Dermis lymphatic vessel endothelial cell (primary cell): ENCODE data around the gene PFKL. TPM values are rescaled to one million over a fixed set of nuclear protein-coding genes. Genes with fewer than 3 reads are reported as not detected.

Experiments used
- total RNA-seq: library from RNA; depleted of rRNA; stranded (reverse); fragments of >200 nt; gene quantifications from 2 replicates; pipeline ENCODE4 v1.2.1, GENCODE V29; 2014

The PFKL gene
- 235 and 327 TPM in 2 replicates for total RNA-seq

DNA sequence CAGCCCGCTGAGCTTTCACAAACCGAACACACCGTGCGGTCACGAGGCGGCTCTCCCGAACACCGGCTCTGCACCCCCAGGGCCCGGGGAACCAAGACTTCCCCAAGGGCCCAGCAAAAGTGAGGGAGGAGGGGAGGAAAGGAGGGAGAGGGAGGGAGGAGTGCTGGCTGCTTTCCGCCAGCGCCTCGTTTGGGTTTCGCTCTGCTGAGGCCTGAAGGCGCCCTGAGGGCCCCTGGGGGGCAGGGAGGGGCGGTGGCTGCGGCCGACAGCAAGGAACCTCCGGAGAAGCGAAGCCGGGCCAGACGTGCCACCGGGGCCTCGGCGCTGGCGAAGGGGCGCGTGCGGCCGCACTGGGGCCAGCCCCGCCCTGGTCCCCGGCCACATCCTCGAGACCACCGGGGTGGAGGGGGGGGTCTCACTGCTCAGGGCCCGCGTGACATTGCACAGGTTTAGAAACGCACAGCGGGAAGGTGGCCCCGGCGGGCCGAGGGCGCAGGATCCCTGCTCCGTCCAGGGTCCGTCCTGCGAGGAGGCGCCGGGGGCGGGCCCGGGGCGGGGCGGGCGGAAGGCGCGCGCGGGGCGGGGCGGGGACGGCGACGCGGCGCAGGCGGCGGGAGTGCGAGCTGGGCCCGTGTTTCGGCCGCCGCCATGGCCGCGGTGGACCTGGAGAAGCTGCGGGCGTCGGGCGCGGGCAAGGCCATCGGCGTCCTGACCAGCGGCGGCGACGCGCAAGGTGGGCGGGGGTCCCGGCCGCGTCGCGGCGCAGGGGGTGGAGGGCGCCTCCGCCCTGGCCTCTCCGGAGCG is at the start of gene PFKL:
TSS of gene PFKL (plus strand) at position 596 of the 804 bp plus-strand sequence. CDS start at position 649, 53 bp downstream.

DNA sequence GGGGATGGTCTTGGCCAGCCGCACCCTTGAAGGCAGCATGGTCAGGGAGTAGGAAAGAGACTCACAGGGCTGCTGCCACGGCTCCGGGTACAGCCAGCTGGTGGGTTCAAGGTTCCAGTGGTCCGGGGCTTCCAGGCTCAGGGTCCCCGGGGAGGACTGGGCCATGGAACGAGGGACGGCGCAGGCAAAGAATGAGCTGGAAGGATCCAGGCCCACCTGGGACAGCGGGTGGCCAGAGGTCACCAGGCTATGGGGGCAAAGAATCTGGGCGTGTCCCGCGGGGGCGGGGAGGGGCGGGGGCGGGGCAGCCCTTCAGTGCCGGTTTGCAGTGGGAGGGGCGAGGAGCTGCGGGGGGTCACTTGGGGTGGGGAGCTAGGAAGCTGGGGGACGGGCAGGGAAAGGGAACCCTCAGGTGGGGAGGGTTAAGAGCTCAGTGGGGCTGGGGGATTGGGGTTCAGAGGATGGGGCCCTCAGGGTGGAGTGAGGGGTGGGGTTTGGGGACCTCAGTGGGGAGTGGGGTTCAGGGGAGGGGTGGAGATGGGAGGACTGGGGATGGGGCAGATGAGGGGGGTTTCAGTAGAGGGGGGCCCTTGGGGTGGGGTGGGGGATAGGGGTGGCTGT is 38.1 kb upstream of the PFKL start, which contains the start of gene DNMT3L:
TSS of gene DNMT3L (minus strand) at position 223 of the 621 bp plus-strand sequence. CDS start 638 bp downstream, outside the sequence.

DNA sequence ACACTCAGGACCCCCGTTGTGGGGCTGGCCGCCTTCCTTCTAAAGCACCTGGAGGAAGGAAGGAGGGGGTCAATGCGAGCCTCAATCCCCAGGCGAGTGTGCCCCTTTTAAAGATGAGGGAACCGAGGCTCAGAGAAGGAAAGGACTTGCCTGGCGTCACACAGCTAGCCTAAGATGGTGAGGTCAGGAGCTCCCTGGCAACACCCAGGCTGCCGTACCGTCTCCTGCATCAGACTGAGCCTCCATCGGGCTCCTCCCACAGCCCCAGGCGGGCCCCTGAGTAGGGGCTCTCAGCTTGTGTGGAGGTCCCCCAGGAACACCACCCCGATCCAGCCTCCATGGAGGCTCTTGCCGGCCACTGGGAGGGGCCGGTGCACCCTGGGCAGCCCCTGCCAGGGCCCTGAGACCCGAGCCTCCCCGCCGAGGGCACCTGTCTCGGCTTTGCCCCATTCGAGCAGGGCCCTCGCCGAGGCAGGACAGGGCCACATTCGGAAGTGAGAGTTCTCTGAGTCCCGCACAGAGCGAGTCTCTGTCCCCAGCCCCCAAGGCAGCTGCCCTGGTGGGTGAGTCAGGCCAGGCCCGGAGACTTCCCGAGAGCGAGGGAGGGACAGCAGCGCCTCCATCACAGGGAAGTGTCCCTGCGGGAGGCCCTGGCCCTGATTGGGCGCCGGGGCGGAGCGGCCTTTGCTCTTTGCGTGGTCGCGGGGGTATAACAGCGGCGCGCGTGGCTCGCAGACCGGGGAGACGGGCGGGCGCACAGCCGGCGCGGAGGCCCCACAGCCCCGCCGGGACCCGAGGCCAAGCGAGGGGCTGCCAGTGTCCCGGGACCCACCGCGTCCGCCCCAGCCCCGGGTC is 14.5 kb upstream of the PFKL start, which contains the start of gene AIRE:
TSS of gene AIRE (plus strand) at position 739 of the 855 bp plus-strand sequence. CDS start 131 bp downstream, outside the sequence.

DNA sequence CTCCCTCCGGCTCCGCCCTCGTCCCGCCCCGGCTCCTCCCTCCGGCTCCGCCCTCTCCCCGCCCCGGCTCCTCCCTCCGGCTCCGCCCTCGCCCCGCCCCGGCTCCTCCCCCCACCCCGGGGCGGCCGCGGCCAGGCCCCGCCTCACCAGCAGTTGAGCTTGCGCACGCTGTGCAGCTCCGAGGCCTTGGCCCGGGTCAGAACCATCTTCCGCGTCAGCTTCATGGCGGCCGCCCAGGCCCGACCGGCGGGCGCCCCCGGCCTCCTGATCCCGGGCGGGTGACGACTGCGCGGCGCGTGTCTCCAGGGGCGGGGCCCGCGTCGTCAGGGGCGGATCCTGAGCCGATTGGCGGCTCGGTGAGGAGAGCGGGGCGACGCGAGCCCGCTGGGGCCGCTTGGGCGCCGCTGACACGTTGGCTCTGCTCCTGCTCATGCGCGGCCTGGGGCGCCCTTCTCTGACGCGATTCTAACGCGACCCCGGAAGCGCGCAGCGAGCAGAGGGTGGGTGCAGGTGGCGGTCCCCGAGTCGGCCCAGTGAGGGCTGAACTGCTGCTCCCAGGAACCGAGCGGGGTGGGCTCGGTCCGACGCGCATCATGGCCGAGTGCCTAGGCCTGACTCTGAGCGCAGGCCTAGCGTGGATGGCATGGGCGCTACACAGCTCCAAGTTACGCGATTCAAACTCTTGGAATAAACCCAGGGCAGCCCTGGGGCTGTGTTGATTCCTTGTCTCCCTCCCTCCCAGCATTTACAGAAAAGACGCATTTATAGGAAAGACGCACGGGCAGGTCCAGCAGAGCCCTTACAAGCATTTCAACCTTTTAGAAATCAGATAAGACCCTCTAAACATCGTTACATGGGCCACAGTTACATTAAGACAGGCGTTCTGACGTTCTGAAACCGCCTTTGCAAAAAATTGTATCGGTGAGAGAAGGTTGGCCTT is 39.4 kb downstream of the PFKL start, which contains the start of gene CFAP410:
TSS of gene CFAP410 (minus strand) at position 420 of the 940 bp plus-strand sequence. CDS start at position 224, 196 bp downstream.

DNA sequence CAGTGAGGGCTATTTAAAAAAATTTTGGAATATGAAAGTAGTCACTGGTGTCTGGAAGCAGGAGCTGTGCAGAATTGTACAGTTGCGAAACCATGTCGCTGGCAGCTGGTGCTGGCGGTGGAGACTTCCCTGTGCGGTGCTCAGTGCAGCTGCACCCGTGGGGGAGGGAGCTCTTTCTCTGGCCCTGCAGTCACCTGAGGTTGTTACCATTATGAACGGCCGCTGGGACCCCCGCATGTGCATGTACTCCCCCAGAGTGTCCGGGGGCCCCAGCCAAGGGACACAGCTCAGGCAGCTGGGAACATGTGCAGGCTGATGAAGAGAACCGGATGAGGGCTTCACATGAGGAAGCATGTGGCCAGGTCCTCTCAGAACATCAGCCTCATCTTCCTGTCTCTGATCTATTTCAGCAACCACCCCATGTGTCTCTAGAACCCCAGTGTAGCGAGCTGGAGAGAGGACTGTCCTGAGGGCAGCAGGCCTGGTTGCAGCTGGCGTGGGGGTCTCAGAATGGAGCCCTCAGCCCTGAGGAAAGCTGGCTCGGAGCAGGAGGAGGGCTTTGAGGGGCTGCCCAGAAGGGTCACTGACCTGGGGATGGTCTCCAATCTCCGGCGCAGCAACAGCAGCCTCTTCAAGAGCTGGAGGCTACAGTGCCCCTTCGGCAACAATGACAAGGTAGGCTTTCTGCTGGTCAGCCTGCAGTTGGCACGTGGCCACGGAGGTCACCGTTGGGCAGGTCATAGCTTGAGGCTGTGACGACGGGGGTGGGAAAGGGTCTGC is 53.5 kb downstream of the PFKL start, which contains the start of gene TRPM2:
TSS of gene TRPM2 (plus strand) at position 431 of the 780 bp plus-strand sequence. CDS start at position 511, 80 bp downstream.

Other genes starting within 250 kb of the PFKL start
- 13.9 and 29.4 TPM in 2 replicates for gene PWP2, start 192.7 kb upstream of the PFKL start, total RNA-seq
- 16.0 and 38.2 TPM in 2 replicates for gene GATD3, start 166.4 kb upstream of the PFKL start, total RNA-seq
- gene ICOSLG, start 59.1 kb upstream of the PFKL start, total RNA-seq = 0.09 and 0.43 TPM in 2 replicates
- not detected in 2 replicates for gene DNMT3L, start 38.2 kb upstream of the PFKL start, total RNA-seq
- gene AIRE, start 14.2 kb upstream of the PFKL start, total RNA-seq = not detected in 2 replicates
- 4.9 and 6.5 TPM in 2 replicates for gene CFAP410, start 39.3 kb downstream of the PFKL start, total RNA-seq
- 0.22 and 0.43 TPM in 2 replicates for gene TRPM2, start 53.6 kb downstream of the PFKL start, total RNA-seq
- gene LRRC3, start 155.5 kb downstream of the PFKL start, total RNA-seq = 0.86 and 0.98 TPM in 2 replicates
- gene KRTAP10-1, start 240.1 kb downstream of the PFKL start, total RNA-seq = not detected in 2 replicates